HG03432 (cell line): ENCODE data around the gene SPNS3.

ENCODE experiments used
- ATAC-seq: cut with Tn5 transposase; IDR thresholded peaks from one replicate; pipeline ENCODE4 v1.9.1; 2021; ENCODE audit warnings: mild to moderate bottlenecking, moderate library complexity; ENCODE audit not compliant: unreplicated experiment

Gene SPNS3

GRCh38 chr17:4487820-4488716 is 54.3 kb downstream of the SPNS3 start:
- no peak for ATAC-seq

DNA sequence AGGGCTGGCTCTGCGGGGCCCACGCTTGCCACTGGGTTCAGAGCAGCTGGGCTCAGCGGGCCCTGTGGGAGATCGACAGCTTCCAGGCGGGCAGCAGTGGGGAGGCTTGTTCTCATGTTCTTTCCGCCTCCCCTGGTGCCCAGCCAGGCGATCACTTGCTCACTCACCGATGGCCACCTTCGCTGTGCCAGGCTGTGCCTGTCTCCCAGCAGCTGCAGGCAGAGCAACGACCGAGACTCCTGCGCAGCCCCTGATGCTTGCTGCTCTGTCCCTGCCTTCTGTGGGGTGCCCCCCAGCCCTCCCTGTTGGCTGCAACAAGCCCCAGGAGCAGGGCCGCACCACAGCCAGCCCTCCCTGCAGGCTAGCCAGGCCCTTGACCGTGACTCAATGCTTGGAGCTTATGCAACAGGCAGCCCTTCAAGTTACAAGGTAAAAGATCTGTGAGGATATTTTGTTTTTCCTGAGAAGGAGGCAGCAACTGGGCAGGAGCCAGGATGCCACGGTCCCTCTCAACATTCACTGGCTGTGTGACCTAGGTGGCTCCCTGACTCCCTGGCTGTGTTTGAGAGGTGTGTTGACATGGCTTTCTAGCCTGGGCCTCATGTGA is 55.4 kb downstream of the SPNS3 start:
- no peak for ATAC-seq

DNA sequence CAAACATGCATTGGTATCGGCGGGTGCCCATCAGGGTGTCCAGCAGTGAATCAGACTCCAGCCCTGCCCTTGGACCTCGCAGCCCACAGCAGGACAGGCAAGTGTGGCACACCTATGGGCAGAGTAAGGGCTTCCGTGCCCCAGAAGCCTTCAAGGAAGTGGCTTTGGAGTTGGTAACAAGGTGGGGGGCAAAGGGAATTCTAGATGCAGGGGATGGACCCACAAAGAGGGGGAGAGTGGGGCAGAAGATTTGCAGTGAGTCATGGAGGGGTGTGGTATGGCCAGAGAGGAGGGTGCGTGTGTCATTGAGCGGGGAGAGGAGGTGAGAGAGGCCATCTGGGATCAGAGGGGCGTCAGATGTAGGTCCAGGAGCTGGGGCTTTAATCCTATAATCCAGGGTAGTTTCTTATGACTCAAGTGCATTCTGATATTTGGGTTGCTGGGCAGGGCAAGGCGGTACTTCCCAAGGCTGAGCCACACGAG is 56.4 kb downstream of the SPNS3 start:
- ATAC-seq = no peak

- ATAC-seq = no peak
These were observed 56.9 kb downstream of the SPNS3 start for GRCh38 chr17:4490637-4491061.

DNA sequence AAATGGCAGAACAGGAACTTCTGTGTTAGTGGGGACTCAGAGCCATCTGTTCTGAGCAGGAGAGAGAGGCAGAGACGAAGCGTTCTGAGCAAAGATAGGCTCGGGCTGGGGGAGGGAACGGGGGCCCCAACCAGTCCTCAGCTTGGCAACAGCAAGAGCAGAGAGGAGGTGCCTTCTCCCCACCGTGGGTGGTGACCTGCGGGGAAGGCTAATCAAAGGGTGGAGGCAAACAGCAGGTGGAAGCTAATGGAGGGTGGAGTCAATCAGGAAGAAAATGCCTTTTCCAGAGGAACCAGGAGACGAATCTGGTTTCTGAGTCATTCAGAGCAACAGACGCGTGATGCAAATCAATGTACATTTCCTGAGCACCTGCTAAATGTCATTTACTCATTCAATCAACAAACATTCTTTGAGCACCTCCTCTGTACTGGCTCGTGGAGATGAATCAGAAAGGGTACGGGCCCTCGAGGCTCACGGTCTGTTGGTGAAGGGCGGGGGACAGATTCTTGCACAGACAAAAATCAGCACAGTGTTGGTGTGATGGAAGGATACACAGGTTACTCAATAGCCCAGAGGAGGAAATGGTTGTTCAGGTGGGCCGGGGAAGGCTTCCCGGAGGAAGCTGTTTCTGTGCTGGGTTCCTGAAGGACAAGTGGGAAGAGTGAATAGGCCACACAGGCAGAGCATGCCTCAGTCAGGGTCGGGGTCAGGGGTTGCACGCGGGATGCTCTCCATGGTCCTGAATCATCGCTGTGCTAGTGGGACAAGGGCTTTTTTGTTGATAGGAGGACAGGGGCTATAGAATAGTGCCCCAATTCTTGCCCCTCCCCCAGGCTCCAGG is 59.2 kb downstream of the SPNS3 start:
- ATAC-seq = no peak

DNA sequence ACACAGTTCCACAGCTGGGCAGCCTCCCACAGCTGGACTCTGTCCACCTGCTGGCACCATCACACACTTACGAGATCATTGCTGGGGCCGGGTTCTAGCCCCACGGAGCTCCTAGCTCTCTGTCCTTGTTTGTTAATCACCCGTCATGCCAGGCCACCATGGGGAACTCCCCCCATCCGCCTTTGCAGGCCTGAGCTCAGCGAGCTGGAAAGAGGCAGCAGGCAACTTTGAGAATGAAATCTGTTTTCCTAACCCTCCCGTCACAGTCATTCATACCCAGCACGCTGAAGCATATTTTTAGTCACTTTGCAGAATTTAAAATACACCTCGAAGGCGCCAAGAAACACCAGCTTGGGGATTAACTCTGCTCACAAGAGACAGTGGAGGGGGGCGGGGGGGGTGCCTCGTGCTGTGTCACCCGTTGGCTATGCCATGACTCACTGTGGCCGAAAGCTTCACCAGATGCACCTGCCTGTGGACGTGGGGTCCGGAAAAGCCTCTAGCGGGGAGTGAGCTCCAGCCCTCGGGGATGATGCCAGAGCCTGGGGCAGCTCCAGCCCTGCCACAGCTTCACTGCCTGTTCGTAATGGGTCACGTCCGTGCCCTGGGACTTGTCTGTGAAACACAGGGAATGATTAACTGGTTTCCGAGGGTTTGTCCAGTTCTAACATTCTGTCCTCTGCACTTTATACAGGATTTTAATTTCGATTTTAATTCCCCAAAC is 63.5 kb downstream of the SPNS3 start:
- no peak for ATAC-seq

- ATAC-seq = peak; percentile 54
These were observed 65.0 kb downstream of the SPNS3 start, which contains the start of gene SPNS2 for GRCh38 chr17:4498461-4499397. SPNS2 (plus strand) TSS chr17:4498881; CDS start chr17:4499048, 167 bp downstream.

DNA sequence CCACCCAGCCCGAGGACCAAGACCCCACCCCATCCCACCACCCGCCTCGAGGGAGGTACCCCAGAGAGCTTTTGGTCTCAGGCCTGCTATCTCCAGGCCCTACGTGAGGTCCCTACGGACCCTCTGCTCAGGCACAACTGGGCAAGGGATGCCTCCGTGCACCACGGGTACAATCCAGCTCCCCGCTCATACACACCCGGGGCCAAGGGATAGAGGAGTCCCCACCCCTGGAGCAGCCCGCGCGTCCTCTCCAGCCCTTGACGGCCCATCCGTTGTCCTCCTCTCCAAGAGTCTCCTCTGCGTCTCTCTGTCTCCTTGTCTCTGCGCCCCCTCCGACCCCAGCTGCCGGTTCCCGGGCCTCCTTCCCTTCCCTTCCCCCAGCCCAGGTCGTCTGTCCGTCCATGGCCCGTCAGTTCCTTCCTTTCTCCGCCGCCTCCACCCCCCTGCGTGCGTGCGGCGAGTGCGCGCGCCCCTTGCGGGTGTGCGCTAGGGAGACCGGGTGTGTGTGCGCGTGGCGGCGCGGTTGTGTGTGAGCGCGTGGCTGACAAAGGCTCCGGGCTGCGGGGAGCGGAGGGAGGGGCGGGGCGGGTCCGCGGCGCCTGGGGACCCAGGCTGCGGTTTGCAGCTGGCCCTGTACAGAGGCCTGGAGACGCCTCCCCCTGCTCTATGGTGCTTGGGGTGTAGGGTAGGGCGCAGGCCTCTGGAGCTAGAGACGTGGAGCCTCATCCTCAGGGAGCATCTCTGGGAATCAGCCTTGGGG is 65.9 kb downstream of the SPNS3 start:
- ATAC-seq = no peak

DNA sequence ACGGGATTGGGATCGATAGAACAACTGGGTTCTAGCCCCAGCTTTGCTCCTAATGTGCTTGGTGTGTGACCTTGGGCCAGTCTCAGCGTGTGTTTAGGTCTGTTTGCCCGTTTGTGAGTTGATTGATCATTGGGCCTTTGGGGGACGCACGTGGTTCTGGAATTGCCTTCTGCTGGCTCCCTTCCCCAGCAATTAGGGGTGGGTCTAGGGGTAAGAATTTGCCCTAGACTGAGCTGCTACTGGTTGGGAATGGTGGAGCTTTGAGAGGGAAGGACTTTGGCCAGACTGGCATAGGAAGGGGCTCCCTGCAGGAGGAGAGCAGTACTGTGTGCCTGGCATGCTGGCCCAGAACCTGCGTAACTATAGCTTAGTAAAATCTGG is 66.4 kb downstream of the SPNS3 start:
- ATAC-seq = no peak

- ATAC-seq = no peak
These were observed 67.7 kb downstream of the SPNS3 start for GRCh38 chr17:4501295-4501949.

DNA sequence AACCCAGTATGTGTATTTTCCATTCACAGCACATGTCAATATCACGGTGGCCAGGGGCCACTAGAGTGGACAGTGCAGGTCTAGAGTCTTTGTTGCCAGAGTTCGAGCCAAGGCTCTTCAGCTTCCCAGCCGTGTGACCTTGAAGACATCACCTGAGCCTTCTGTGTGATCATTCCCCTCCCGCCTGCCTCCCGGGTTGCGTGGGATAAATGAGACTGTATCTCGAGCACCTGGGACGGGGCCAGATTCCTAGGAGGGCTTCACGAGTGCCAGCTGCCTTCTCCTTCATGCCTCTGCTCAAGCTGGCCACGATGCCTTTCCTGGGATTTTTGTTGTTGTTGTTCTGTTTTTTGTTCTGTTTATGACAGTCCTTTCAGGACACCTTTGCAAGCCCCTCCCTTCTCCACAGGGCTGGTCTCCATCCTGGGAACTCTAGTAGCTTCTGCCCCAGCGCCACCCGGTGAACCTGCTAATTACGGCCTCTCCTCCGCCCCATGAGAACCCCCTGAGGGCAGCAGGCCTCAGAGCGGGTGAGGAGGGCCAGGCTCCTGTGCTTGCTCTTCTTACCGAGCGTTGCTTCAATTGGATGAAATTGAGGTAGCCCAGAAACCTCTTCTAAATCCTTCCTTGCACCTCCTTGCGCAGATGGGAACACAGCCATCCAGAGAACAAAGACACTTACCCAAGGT is 68.9 kb downstream of the SPNS3 start:
- no peak for ATAC-seq

DNA sequence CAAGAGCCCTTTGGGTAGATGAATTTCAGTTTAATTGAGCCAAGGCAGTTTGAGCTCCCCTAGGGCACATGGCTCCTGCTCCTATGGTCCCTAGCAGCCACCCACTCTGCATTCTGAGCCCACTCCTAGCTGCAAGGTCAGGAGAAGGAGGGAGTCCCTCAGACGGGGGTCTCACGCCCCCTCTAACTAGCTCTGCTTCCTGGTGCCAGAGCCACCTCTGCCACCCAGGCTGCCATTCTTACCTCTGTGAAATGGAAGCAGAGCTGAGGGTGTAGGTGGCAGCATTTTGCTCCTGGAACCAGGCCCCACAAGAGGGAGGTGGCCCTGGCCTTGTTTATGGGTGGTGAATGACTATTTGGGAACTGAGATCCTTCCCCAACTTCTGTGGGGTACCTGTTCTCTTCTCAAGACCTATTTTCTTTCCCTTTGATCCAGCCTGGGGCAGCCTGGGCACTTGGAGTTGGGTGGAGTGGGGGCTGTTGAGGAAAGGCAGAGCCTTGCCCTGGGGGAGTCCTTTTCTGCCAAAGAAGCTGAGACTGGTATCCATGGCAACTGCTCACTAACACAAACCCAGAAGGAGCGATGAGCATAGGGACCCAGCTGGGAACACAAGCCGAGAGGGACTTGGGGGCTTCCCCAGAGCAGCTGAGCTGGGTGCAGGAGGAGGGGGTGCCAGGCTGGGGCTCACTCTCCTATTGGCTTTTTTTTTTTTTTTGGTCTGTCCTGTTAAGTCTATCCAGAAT is 69.7 kb downstream of the SPNS3 start:
- no peak for ATAC-seq

DNA sequence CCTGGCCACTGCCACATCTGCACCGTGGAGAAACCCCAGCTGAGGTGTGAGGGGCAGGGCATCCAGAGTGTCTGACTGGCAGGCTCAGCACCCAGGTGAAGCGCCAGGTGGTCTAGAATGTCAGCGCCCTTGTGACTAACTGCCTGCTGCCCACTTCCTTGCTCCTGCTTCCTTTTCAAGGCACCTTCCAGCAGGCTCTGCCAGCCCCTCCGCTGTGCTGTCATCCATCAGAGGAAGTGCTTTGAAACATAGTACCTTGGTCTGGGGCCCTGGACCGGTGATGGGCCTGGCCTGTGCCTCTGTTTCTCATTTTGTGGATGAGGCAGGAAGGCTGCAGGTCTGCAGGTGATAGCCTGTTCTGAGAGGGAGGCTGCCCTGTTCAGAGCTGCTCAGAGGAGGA is 70.4 kb downstream of the SPNS3 start:
- no peak for ATAC-seq

DNA sequence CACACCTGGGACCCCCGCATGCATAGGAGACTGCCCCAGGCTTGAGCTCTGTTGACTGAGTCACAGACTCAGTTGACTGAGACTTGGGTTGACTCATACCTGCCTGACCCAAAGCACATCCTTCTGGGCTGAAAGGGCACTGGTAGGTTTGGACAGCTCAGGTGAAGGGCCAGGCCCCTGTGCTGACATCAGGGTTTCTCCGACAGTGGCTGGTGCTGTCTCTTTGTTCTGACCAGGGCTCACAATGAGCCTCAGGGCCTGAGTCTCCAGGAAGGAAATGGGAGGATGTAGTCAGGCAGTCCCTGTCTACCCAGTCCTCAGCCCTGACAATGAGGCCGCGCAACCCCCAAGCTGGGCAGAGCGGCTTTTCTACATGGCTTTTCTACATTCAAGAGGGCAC is 71.4 kb downstream of the SPNS3 start:
- no peak for ATAC-seq

DNA sequence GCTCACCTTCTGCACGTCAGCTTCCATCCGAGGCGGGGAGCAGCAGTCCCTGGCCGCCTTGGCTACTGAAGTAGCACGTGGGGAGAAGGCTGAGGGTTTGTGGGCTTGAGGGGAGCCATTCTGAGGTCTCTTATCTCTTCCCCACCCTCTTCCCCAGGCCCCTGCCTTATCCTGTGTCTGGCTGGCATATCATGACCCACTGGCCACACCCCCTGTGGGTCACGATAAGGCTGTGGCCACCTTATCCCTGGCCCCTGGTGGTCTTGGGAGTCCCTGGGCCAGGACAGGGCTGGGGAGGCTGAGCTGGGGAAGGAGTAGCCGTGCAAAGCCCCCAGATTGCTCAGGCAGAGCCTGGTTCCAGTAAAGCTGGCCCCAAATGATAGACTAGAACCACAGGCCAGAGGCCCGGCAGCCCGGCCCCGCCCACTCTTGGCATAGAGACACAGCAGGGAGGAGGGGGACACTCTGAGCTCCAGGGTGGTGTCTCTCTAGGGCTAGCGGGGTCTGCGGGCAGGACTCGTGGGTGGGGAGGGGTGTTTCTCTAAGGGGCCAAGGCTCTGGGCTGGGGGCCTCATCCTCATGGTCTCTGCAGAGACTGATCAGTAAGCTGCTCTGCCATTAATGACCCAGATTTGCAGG is 72.6 kb downstream of the SPNS3 start:
- no peak for ATAC-seq

DNA sequence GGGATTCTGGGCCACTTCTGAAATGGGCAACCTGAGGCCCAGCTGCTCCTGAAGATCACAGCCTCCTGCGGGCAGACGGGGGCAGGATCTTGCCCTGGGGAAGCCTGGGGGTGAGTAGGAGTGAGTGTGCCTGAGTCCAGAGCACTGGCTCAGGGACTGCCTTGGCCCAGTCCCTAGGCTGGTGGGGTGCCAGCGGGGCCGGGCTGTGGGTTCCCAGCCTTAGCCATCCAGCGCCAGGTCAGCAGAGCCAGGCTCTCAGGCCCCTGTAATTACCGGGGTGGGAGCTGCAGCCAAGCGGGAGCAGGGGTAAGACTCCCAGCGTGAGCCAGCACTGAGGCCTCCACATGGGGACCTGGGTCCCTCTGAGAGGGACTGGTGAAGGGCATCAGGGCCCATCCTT is 73.2 kb downstream of the SPNS3 start:
- ATAC-seq = no peak
